Thoracic aorta (tissue), 2 donors: Measurements from ENCODE around the gene COMMD7. TPM values are rescaled to one million over a fixed set of nuclear protein-coding genes. Genes with fewer than 3 reads are reported as not detected.
A peak's percentile ranks its signal among the peaks of the same experiment; 100 is the strongest.

Experiments used
- ATAC-seq: fragments of 150-250 bp; one replicate; pipeline ENCODE4 v1.8.0; 2017; ENCODE audit warnings: low read depth; ENCODE audit not compliant: insufficient number of reproducible peaks, low FRiP score
- DNase-seq: peaks from one replicate; pipeline ENCODE4 v3.0.0-alpha.2; 2020; ENCODE audit warnings: low spot score
- H3K27ac ChIP-seq, 2 donors: fragments of 200-600 bp; sonication (generic); 1 replicate in 1 of 2; 2 replicates in 1 of 2; pipeline ENCODE4 v1.5.1; 2016; ENCODE audit warnings: mild to moderate bottlenecking in 2 of 2, moderate library complexity in 2 of 2
- H3K27me3 ChIP-seq: fragments of 200-600 bp; sonication (generic); replicated peaks from 2 replicates; pipeline ENCODE4 v1.6.0; 2016; ENCODE audit warnings: mild to moderate bottlenecking; ENCODE audit not compliant: insufficient read depth
- H3K36me3 ChIP-seq: fragments of 200-600 bp; sonication (generic); one replicate; pipeline ENCODE4 v1.5.1; 2016
- H3K4me1 ChIP-seq, 2 donors: fragments of 200-600 bp; sonication (generic); 1 replicate in 1 of 2; 2 replicates in 1 of 2; pipeline versions ENCODE4 v1.5.1 to v1.6.0; 2016; ENCODE audit warnings: low read depth in 2 of 2, mild to moderate bottlenecking in 1 of 2; ENCODE audit not compliant: control insufficient read depth in 1 of 2
- H3K4me3 ChIP-seq: fragments of 200-600 bp; sonication (generic); 2 replicates; pipeline ENCODE4 v1.5.1; 2016; ENCODE audit warnings: mild to moderate bottlenecking
- H3K9me3 ChIP-seq: fragments of 200-600 bp; sonication (generic); 2 replicates; pipeline ENCODE4 v1.5.1; 2016
- total RNA-seq, 2 donors: library from RNA; depleted of rRNA; stranded (reverse); fragments of >200 nt; gene quantifications; one replicate each; pipeline versions ENCODE4 v1.1.0 to v1.2.3, GENCODE V29; 2016
- TF ChIP-seq, protein P1 (sequence below): fragments of 200-600 bp; sonication (generic); IDR thresholded peaks from one replicate; pipeline ENCODE4 v1.5.1; 2019; ENCODE audit warnings: antibody characterized with exemption

The COMMD7 gene
- 10 to 100 TPM; 15.7 to 24.6 TPM for total RNA-seq

DNA sequence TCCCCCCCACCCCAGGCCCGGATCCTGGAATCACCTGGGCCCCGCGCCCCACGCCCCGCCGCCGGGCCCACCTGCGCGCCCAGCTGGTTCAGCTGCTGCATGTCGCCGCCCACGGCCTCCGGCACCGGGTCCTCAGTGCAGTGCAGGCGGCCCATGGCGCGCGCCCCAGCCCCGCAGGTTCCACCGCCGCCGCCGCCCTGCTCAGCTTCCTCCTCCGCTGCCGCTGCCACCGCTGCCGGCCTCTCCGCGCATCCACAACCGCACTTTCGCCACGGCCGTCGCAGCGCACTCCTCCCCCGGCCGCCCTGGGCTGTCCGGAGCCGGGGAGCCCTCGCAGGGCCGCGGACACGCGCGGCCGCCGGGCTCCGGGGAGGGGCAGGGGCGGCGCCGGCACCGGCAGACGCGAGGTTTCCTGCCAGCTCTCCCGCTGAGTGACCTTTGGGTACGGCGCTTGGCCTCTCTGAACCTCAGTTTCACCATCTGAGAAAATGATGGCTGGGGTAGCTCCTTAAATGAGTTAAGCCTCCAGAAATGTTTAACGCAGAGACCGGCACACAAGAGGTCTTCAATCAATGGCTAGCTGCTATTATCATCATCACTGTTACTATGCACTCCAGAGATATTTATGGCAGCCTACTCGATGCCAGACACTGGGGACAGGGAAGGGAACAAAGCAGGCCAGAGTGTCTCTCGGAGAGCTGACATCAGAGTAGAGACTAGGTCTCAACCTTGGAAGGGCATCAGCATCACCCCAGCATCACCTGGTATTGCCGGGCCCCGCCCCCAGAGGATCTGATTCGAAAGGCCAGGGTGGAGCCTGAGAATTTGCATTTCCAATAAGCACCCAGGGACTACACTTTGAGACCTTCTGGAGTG lies at the start of gene COMMD7:
Gene COMMD7, minus strand, starts transcription at position 231 of the 876 bp plus-strand sequence. Its CDS starts 76 bp downstream, at position 155.
- no peaks in the 10 kb centered on the region for H3K27me3 ChIP-seq
- H3K36me3 ChIP-seq, result no peaks in the 10 kb centered on the region
- H3K4me3 ChIP-seq, result peak within 1 kb of the TSS; percentile 83
- DNase-seq, result no peak
- TF ChIP-seq, protein P1, sequence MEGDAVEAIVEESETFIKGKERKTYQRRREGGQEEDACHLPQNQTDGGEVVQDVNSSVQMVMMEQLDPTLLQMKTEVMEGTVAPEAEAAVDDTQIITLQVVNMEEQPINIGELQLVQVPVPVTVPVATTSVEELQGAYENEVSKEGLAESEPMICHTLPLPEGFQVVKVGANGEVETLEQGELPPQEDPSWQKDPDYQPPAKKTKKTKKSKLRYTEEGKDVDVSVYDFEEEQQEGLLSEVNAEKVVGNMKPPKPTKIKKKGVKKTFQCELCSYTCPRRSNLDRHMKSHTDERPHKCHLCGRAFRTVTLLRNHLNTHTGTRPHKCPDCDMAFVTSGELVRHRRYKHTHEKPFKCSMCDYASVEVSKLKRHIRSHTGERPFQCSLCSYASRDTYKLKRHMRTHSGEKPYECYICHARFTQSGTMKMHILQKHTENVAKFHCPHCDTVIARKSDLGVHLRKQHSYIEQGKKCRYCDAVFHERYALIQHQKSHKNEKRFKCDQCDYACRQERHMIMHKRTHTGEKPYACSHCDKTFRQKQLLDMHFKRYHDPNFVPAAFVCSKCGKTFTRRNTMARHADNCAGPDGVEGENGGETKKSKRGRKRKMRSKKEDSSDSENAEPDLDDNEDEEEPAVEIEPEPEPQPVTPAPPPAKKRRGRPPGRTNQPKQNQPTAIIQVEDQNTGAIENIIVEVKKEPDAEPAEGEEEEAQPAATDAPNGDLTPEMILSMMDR, result no peak
- ATAC-seq, result peak; percentile 42
- H3K4me1 ChIP-seq, result peaks cover 5 to 23% of the 10 kb centered on the region in 2 donors
- peak within 1 kb of the TSS; percentile 59 to 80 for H3K27ac ChIP-seq
- no peaks in the 10 kb centered on the region for H3K9me3 ChIP-seq

DNA sequence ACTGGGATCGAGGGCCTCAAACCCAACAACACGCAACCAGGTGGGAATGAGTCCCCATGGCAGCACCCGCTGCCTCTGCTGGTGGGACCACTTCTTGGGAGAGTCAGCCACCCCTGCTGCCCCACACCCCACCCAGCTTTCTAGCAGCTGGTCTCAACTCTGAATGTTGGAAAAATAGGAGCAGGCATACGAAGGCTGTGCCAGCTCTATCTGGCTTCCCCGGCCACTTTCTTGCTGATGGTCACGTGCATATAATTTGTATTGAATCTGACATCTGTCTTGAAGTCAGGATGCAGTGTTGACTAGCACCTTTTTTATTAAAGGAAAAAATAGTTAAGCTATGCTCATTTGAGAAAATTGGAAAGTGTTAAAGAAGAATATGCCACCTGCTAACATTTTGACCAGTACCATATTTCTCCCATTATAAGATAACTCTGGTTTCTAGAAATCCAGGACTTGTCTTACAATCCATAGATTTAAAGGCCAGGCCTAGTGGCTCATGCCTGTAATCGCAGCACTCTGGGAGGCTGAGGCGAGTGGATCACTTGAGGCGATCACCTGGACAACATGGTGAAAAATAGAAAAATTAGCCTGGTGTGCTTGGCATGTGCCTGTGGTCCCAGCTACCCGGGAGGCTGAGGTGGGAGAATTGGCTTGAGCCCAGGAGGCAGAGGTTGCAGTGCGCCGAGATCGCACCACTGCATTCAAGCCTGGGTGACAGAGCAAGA lies 49.6 kb upstream of the COMMD7 start:
- TF ChIP-seq, protein P1, result no peak
- ATAC-seq (no peak), DNase-seq (no peak)
- Histone ChIP-seq H3K4me3 (no peak overlapping the region), H3K27ac (no peak overlapping the region), H3K27me3 (no peaks in the 10 kb centered on the region), H3K4me1 (no peaks in the 10 kb centered on the region), H3K36me3 (no peaks in the 10 kb centered on the region), H3K9me3 (no peaks in the 10 kb centered on the region)

DNA sequence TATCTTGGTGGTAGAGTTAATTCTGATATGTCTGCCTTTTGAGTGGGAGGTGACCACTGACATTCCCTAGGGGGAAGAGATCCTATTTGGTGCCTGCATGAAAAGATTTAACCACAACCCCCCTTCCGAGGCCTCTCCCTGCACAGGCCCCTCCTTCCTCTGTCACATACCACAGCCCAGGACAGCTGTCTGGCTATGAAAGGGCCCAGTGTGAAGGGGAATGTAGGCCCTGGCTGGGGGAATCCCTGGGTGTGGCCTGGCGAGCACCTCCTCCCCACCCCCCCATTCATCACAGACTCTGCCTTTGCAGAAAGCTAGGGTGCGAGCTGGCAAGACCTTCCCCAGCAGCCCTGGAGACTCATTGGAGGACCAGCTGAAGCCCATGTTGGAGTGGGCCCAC lies 49.0 kb upstream of the COMMD7 start:
- no peak for ATAC-seq
- H3K27me3 ChIP-seq, result no peaks in the 10 kb centered on the region
- DNase-seq, result no peak
- H3K27ac ChIP-seq, result no peak overlapping the region
- no peak overlapping the region for H3K4me3 ChIP-seq
- no peaks in the 10 kb centered on the region for H3K9me3 ChIP-seq
- H3K36me3 ChIP-seq, result no peaks in the 10 kb centered on the region
- no peaks in the 10 kb centered on the region for H3K4me1 ChIP-seq
- TF ChIP-seq, protein P1, result no peak

DNA sequence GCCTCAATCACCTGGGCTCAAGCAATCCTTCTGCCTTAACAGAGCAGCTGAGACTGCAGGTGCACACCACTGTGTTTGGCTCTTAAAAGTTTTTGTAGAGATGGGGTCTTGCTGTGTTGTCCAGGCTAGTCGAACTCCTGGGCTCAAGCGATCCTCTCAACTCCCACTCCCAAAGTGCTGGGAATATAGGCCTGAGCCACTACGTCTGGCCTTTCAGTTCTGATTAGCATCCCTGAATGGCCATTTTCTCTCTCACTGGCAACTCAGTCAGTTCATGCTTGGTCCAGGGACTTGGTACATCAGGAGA lies 47.4 kb upstream of the COMMD7 start:
- TF ChIP-seq, protein P1, result no peak
- no peaks in the 10 kb centered on the region for H3K4me1 ChIP-seq
- H3K4me3 ChIP-seq, result no peak overlapping the region
- H3K27ac ChIP-seq, result no peak overlapping the region
- H3K27me3 ChIP-seq, result no peaks in the 10 kb centered on the region
- no peak for DNase-seq
- no peak for ATAC-seq
- no peaks in the 10 kb centered on the region for H3K36me3 ChIP-seq
- H3K9me3 ChIP-seq, result no peaks in the 10 kb centered on the region
